GM18909 (cell line): ENCODE measurements around the gene ENTPD8.
A peak's percentile ranks its signal among the peaks of the same experiment; 100 is the strongest.
"Not testable (repeated sequence)": the region's sequence is repeated elsewhere in the genome, so short reads cannot be mapped to it uniquely, and the experiment has no call there.

ENCODE experiments used
- ATAC-seq: cut with Tn5 transposase; IDR thresholded peaks from one replicate; pipeline ENCODE4 v1.9.1; 2021; ENCODE audit warnings: mild to moderate bottlenecking; ENCODE audit not compliant: unreplicated experiment, poor library complexity

The ENTPD8 gene

DNA sequence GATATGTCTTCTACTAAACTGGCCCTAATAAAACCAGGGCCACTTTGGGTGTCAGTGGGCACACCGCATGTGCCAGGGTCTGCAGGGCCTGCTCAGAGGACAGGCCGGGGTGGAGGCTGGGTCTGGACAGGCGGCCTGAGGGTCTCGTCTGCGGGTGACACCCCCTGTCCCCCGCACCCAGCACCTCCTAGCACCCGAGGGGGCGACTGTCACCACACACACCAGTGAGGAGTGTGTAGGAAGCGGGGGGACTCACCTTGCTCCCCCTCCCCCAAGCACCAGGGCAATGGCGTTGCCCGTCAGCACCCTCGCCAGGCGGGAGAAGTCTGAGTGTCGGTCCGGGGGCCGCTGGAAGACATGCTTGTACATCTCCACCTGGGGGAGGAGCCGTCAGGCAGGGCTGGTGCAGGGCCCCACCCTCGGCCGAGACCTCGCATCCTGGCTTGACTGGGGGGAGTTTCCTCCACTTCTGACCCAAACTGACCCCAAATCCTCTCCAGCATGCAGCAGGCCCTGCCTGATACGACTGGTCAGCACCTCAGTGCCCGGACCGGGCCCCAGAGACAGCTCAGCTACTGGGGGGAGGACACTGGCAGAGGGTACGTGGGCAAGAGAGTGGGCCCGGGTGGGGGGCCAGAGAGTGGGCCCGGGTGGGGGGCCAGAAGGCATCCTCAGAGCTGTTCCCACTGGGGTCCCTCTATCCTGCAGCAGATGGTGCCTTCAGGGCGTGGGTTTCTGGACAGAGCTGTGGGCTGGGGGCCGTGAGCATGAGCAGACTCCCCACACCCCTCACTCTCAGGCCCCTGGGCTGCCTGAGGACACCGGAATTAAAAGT lies 36.8 kb upstream of the ENTPD8 start:
- no peak for ATAC-seq

- ATAC-seq: no peak
Observed at GRCh38 chr9:137476856-137477255, 35.7 kb upstream of the ENTPD8 start.

GRCh38 chr9:137475666-137476065 lies 34.5 kb upstream of the ENTPD8 start:
- no peak for ATAC-seq

GRCh38 chr9:137474271-137474670 lies 33.1 kb upstream of the ENTPD8 start:
- ATAC-seq: no peak

GRCh38 chr9:137470785-137471184 lies 29.6 kb upstream of the ENTPD8 start:
- ATAC-seq: no peak

DNA sequence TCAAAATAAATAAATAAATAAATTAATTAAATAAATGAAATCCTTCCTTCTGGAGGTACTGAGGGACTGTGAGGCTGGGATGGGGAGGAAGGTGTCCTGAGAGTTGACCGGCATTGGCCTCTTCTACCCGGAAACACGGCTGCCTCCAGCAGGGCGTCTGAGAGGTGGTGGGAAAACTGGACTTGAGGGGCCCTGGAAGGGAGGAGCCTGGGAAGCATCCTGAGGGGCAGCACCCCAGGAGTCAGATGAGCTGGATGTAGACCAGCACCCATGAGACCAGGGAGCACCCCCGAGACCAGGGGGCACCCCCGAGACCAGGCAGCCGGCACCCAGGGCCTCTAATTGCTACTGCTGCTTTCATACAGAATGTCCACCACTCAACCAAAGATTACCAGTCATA lies 26.7 kb upstream of the ENTPD8 start:
- no peak for ATAC-seq

GRCh38 chr9:137467161-137467581 lies 26.0 kb upstream of the ENTPD8 start:
- ATAC-seq: no peak

GRCh38 chr9:137466389-137467085 lies 25.4 kb upstream of the ENTPD8 start:
- ATAC-seq: not testable (repeated sequence)

- no peak for ATAC-seq
Observed at GRCh38 chr9:137465720-137466388, 24.7 kb upstream of the ENTPD8 start.

DNA sequence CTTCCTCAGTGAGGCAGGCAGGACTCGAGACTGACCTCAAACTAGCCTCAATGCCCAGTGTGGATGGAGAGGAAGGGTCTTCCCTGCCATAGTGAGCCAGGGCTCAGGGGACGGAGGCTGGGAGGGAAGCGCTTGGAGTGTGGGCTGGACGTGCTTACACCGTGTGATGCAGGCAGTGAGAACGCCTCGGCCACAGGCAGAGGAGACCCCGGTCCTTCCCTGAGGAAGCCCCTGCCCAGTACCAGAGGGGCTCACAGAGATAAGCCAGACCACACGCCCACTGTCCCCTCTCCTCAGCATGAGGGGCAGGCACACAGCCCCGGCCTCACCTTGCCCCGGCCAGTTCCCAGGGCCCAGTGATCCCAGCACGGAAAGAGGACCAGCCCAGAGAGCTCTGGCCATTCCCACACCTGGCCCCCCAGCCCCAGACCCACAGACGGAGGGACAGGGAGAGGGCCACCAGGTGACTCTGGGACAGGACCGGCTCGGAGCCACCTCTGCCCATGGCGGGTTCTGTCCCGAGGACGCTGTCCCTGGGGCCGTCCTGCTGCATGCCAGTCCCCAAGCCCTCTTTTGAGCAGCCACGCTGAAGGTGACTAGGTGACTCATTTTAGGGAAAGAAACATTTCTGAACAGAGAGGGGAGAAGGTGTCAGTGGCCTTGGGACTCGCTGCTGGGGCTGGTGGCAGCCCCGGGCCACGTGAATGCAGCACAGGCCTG lies 24.0 kb upstream of the ENTPD8 start:
- no peak for ATAC-seq

DNA sequence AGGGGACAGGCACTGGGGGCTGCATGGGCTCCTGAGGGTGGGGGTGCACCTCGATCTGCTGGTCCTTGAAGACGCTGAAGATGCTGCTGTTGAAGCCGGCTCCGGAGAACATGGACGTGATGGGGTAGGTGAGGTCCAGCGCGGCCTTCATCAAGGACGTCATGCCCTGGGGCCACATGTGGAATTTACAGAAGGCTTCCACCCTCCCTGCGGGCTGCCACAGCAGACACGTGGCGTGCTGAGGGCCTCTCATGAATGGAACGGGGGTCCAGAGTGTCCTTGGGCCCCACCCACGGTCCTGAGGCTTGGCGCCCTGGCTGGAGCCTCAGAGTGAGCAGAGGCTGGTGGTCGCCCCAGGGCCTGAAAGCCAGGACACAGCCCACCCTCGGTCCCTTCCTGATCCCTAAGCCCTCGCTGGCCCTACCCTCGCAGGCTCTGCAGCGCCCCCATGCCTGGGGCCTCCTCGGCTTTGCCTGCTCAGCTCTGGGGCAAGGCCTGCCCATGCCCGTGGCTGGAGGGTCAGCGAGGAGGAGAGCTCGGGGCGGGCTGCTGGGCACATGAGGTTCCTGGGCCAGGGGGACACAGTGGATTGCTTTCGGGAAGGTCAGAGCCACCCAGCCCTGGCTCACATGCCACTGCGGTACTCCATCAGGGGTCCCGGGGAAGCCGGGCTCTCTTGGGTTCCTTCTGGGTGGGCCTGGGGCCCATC lies 23.3 kb upstream of the ENTPD8 start:
- no peak for ATAC-seq

- ATAC-seq: no peak
Observed at GRCh38 chr9:137463931-137464290, 22.8 kb upstream of the ENTPD8 start.

DNA sequence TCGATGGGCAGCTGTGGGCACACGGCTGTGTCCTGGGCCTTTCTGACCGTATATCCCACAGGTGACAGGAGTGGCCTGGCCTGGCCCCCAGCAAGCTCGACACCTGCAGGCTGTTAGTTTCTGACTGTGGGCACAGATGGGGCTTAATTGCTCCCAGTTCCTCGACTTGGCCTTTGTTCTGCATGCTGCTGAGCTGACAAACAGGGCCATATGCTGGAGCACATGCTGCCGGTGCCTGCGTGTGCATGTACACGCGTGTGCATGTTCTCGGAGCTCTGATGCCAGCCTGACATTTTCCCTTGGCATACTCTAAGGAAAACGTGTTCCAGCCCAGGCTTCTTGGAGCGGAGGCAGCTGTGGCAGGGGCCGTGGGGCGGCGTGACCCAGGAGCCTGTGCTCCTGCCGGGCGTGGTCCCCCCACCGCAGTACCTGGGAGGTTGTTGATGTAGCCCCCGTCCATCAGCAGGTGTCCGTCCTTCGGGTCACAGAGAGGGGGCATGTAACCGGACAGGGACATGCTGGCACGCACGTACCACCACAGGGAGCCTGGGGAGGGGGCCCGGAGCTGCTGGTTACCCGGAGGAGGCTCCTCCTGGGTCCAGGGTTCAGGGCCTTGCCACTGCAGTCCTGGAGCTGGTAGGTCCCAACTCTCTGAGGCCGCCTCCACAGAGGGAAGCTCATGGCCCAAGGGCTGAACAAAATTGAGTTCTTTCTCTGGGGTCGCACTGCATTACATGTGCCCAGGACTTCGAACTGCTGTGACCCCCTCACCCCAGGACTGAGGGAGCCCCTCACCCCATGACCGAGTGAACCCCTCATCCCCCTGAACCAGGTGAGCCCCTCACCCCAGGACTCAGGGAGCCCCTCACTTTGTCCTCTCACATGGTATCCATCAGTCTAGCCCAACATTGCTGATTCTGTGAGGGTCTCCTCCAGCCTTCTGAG lies 22.1 kb upstream of the ENTPD8 start:
- ATAC-seq: no peak

GRCh38 chr9:137462396-137462985 lies 21.3 kb upstream of the ENTPD8 start:
- no peak for ATAC-seq

DNA sequence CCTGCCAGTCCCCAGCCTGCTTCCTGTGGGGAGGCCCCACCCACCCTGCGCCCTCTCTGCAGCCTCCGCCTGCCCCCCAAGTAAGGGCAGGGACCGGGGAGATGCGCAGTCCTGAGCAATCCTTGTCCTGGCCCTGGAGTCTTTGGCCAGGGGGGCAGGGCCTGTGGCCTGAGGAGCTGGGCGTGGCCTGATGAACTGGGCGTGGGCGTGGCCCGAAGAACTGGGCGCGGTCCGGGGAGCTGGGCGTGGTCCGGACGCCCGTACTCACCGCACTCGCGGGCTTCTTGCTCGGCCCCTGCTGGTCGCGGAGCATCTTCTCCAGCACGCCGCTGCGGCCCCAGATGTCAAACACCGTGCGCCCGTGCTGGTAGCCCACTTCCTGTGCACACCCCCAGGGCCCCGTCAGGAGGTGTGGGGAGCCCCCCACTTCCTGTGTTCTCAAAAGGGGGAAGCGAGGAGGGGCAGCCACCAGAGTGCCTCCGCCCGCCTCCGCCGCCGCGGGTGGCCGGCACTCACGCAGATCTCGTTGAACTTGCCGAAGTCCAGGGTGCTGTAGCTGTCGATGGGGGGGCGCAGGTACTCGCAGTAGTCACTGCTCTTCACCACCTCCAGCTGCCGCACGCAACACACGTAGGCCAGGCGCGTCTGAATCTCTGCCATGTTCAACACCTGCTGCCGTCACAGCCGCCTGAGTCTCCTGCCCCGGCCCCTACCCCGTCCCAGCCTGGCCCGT lies 20.7 kb upstream of the ENTPD8 start:
- peak; percentile 42 for ATAC-seq

DNA sequence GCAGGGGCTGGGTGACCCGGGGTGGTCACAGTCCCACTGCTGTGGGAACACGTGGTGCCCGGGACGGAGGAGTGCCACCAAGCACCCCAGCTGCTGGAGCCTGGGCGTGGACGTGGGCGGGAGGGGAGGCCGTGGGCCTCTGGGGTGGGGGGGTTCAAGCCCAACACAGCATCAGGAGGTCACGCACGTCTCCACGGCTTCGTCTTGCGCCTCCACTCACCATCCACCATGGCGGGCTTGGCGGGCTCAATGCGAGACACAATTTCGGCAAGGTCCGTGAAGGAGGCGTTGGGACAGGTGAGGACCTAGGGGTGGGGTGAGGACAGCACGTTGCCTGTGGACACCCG lies 20.1 kb upstream of the ENTPD8 start:
- no peak for ATAC-seq

DNA sequence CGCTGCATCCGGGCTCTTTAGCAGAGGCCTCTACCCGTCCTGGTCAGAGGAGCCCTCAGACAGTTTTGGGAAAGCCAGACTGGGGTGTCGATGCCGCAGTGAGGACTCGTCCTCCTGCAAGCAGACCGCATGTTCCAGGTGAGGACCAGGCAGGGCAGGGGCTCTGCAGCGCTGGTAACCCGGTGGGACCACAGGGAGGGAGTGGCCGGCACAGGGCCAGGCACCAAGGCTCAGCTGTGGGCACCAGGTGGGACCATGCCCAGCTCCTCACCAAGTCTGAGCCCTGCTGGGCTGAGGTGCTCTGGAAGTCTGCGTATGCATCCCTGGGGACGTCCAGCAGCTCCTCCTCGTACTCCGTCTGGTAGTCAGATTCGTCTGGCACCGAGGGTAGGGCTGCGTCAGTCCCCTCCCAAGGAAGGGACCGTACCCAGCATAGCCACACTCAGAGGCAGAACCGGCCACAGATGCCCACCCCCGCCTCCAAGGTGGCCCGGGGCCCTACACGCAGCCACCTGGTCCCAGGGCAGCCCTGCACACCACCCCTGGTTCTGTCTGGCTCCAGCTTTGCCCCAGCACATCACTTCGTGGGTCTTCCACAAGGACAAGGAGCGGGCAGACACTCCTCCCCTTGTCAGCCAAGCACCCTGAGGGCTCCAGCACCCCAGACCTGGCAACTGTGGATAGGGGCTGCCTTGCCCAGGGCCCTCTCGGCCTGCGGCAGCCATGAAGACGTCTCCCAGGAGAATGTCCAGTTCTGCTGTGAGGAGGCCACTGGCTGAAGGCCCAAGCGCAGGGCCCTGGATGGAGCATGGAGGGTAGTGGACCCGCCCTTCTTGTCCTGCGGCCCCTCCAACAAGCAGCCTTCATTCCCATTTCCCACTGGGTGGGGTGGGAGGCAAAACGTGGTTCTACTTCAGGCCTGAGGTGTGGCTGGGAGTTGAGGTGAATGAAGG lies 19.5 kb upstream of the ENTPD8 start:
- no peak for ATAC-seq
